GM12878 (cell line): ENCODE results near the gene HBP1. TPM values are rescaled to one million over a fixed set of nuclear protein-coding genes. Genes with fewer than 3 reads are reported as not detected.

Experiments
- ATAC-seq: fragments of 200-7000 bp; cut with Tn5 transposase; 3 replicates; pipeline ENCODE4 v1.9.1; 2020; ENCODE audit warnings: mild to moderate bottlenecking, moderate library complexity
- BruUV-seq: library from RNA; stranded (reverse); fragments of 400-500 nt; replicated peaks from 2 replicates; lab custom pipeline; 2021; lab: Mats Ljungman, UMichigan
- CTCF ChIA-PET: fragments of 300-600 bp; sonication (Branson Sonifier 250); formaldehyde crosslinking; extraction: SDS; loops from one replicate; lab custom pipeline; 2021; ENCODE audit warnings: inconsistent platforms; lab: Yijun Ruan, JAX
- POLR2A ChIA-PET: fragments of 350-600 bp; formaldehyde crosslinking; extraction: SDS; loops from one replicate; lab custom pipeline; 2021; ENCODE audit warnings: inconsistent platforms; lab: Charles Lee
- RAD21 ChIA-PET: fragments of 300-600 bp; sonication (Branson Sonifier 250); formaldehyde crosslinking; loops from one replicate; lab custom pipeline; 2023; ENCODE audit warnings: antibody characterized with exemption; ENCODE audit not compliant: unreplicated experiment; lab: Charles Lee
- SMC1A ChIA-PET: fragments of 300-600 bp; sonication (Branson Sonifier 250); formaldehyde crosslinking; loops from one replicate; lab custom pipeline; 2023; ENCODE audit not compliant: unreplicated experiment, uncharacterized antibody; lab: Charles Lee
- DNase-seq: peaks from one replicate; pipeline ENCODE4 v3.0.0-alpha.2; 2011; ENCODE audit warnings: low read depth, low spot score
- FAIRE-seq: peaks from 3 replicates; lab custom pipeline; 2011; peaks lifted over from hg19 to GRCh38; lab: Jason Lieb, UNC
- H2AFZ ChIP-seq: 2 replicates; pipeline ENCODE4 v1.6.0; 2011; ENCODE audit warnings: low read depth, low read length, control low read depth; ENCODE audit not compliant: control insufficient read depth
- H3K27ac ChIP-seq: 2 replicates; pipeline ENCODE4 v1.5.1; 2011; ENCODE audit warnings: control low read depth; ENCODE audit not compliant: control insufficient read depth, insufficient read depth
- H3K27me3 ChIP-seq, 2 experiments: replicated peaks in 1 of 2; 2 replicates each; pipeline versions ENCODE4 v1.6.0 to v1.6.1; 2011; ENCODE audit warnings: low read length in 1 of 2; ENCODE audit not compliant: control insufficient read depth in 2 of 2, insufficient read depth in 2 of 2
- H3K36me3 ChIP-seq, 2 experiments: 2 replicates each; pipeline ENCODE4 v1.5.1; 2011; ENCODE audit warnings: low read length in 1 of 2; ENCODE audit not compliant: control insufficient read depth in 2 of 2, insufficient read depth in 2 of 2
- H3K4me1 ChIP-seq: 2 replicates; pipeline ENCODE4 v1.6.1; 2011; ENCODE audit warnings: mild to moderate bottlenecking, low read length, moderate library complexity, mixed read lengths; ENCODE audit not compliant: control insufficient read depth, insufficient read depth
- H3K4me2 ChIP-seq: 2 replicates; pipeline ENCODE4 v1.6.0; 2011; ENCODE audit warnings: control low read depth; ENCODE audit not compliant: control insufficient read depth, insufficient read depth
- H3K4me3 ChIP-seq: fragments of 200-600 bp; sonication (generic); 2 replicates; pipeline ENCODE4 v1.5.1; 2016
- H3K79me2 ChIP-seq: 2 replicates; pipeline ENCODE4 v1.6.0; 2011; ENCODE audit warnings: low read length; ENCODE audit not compliant: control insufficient read depth, insufficient read depth
- H3K9ac ChIP-seq: 2 replicates; pipeline ENCODE4 v1.8.0; 2011; ENCODE audit warnings: low read length, control low read depth, mixed read lengths; ENCODE audit not compliant: control insufficient read depth, insufficient read depth
- H3K9me3 ChIP-seq: replicated peaks from 3 replicates; pipeline ENCODE4 v1.5.1; 2011; ENCODE audit warnings: mild to moderate bottlenecking, low read length; ENCODE audit not compliant: control insufficient read depth, insufficient read depth
- H4K20me1 ChIP-seq: 2 replicates; pipeline ENCODE4 v1.6.0; 2011; ENCODE audit not compliant: control insufficient read depth, insufficient read depth
- EP300 ChIP-seq, 2 experiments: fragments of 150-350 bp in 1 of 2; IDR thresholded peaks; 2 replicates each; pipeline ENCODE4 v1.6.1; 2011 to 2012; ENCODE audit warnings: low read depth in 2 of 2, low read length in 2 of 2, borderline replicate concordance in 1 of 2, improper control_type of control experiment in 1 of 2, inconsistent platforms in 1 of 2; ENCODE audit not compliant: control insufficient read depth in 1 of 2
- KLF5 ChIP-seq: fragments of 450-650 bp; IDR thresholded peaks from 2 replicates; pipeline ENCODE4 v1.6.1; 2014; ENCODE audit warnings: mild to moderate bottlenecking; ENCODE audit not compliant: partially characterized antibody
- NR2C1 ChIP-seq: fragments of 450-650 bp; IDR thresholded peaks from 2 replicates; pipeline ENCODE4 v1.6.1; 2017; ENCODE audit warnings: antibody characterized with exemption, mild to moderate bottlenecking, moderate library complexity
- NR2F1 ChIP-seq: fragments of 450-650 bp; conservative IDR thresholded peaks from 2 replicates; pipeline ENCODE4 v1.6.1; 2017; ENCODE audit warnings: mild to moderate bottlenecking
- SMAD1 ChIP-seq: fragments of 450-650 bp; IDR thresholded peaks from 2 replicates; pipeline ENCODE4 v1.6.1; 2018; ENCODE audit warnings: mild to moderate bottlenecking, low read depth; ENCODE audit not compliant: partially characterized antibody
- SUZ12 ChIP-seq: fragments of 200-600 bp; sonication (generic); IDR thresholded peaks from one replicate; pipeline ENCODE4 v1.6.1; 2018; ENCODE audit warnings: antibody characterized with exemption, mild to moderate bottlenecking; ENCODE audit not compliant: unreplicated experiment
- TCF3 ChIP-seq: IDR thresholded peaks from 2 replicates; pipeline ENCODE4 v1.6.1; 2012; ENCODE audit warnings: low read depth, mild to moderate bottlenecking, low read length, borderline replicate concordance; ENCODE audit not compliant: insufficient read depth
- ZNF217 ChIP-seq: fragments of 450-650 bp; IDR thresholded peaks from 2 replicates; pipeline ENCODE4 v1.6.1; 2017; ENCODE audit warnings: antibody characterized with exemption, mild to moderate bottlenecking
- ZSCAN29 ChIP-seq: fragments of 450-650 bp; IDR thresholded peaks from 2 replicates; pipeline ENCODE4 v1.6.1; 2017; ENCODE audit warnings: mild to moderate bottlenecking, moderate library complexity
- WGBS: methylation state at CpG from one replicate; pipeline ENCODE4 v1.1.6; 2016; ENCODE audit warnings: low lambda C conversion rate; ENCODE audit not compliant: insufficient replicate concordance, insufficient coverage; ENCODE audit errors: missing lambda C conversion rate; 5-methylcytosine and 5-hydroxymethylcytosine counted together
- in situ Hi-C: fragments of 300-500 bp; cut with MboI; formaldehyde crosslinking; loops from 9 replicates; pipeline ENCODE4 v1.14.3; 2018; ENCODE audit warnings: mixed read lengths
- intact Hi-C: fragments of 100-400 bp; cut with micrococcal nuclease; formaldehyde crosslinking; loops from one replicate; pipeline ENCODE4 v1.14.2; 2022; ENCODE audit not compliant: unreplicated experiment
- polyA plus RNA-seq, 11 experiments: library from polyadenylated mRNA; depleted of rRNA in 4 of 11; unstranded in 6 of 11; stranded (reverse) in 5 of 11; fragments of >200 nt; fragmentation: Nextera tagmentation in 4 of 11; fragmentation: Illumina TruSeq in 1 of 11; extraction: Ambion mirVana in 4 of 11; extraction: Trizol in 1 of 11; gene quantifications; 1 replicate in 1 of 11; 2 replicates in 10 of 11; pipeline versions ENCODE4 v1.2.1 to v1.2.3, GENCODE V29; 2011 to 2016; ENCODE audit warnings: inconsistent platforms in 2 of 11, missing spikeins in 2 of 11, low read depth in 1 of 11
- total RNA-seq, 4 experiments: library from RNA; depleted of rRNA in 3 of 4; stranded (reverse); fragments of >200 nt in 3 of 4; fragmentation: Illumina TruSeq in 1 of 4; extraction: Trizol in 1 of 4; gene quantifications; 2 replicates each; pipeline versions ENCODE4 v1.2.1 to v1.2.3, GENCODE V29; 2013 to 2021

The HBP1 gene
- total and polyA plus RNA-seq, 10 of the 15 experiments (the other 5 are each of a cell fraction or from before 2014, with no cell fraction given): 5.8 to 30.9 (median 9.4) TPM

DNA sequence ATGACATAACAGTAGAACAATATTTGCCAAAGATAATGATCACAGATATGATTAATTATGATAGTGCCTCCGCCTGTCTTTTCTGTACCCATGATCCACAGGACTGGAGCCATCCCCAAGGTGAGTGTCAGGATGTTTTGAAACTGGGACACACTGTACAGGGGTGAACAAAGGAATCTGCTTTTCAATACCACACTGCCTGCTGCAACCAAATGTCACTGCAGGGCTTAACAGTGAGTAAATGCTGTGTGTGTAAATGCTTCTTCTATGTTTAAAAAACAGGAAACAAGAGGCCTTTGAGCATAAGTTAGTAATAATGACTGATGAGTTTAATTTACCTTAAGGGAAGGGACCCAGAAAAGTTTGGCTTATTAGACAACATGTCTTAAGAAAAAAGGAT lies 65.2 kb downstream of the HBP1 start:
- Histone ChIP-seq H3K27me3 (no peaks in the 10 kb centered on the region), H4K20me1 (no peaks in the 10 kb centered on the region), H3K9me3 (no peaks in the 10 kb centered on the region), H3K4me2 (no peak overlapping the region), H3K9ac (no peak overlapping the region), H3K27ac (no peak overlapping the region), H2AFZ (no peak overlapping the region), H3K36me3 (no peaks in the 10 kb centered on the region), H3K4me3 (no peak overlapping the region), H3K4me1 (no peaks in the 10 kb centered on the region), H3K79me2 (no peaks in the 10 kb centered on the region)
- ChIA-PET POLR2A (no interaction called here), CTCF (interaction anchor here (1.3 kb wide), 1 partner anchor 18 kb away, joined by 3 read pairs; no protein-coding TSS in a partner anchor), SMC1A (interaction anchor here (1.0 kb wide), 1 partner anchor 12 kb away, joined by 4 read pairs; no protein-coding TSS in a partner anchor), RAD21 (interaction anchor here (0.9 kb wide), 1 partner anchor 168 kb away, joined by 3 read pairs; no protein-coding TSS in a partner anchor)
- TF ChIP-seq TCF3 (no peak), EP300 (IDR thresholded peaks at IDR 0.05; ENCODE audit: borderline replicate concordance in 1 of 2, control insufficient read depth in 1 of 2, low read depth in 2 of 2, low read length in 2 of 2) (no peak), ZSCAN29 (no peak), NR2C1 (no peak), NR2F1 (no peak), ZNF217 (no peak), SUZ12 (no peak), SMAD1 (no peak), KLF5 (no peak)
- WGBS: 95% methylated on average over 1 of the region's 1 CpG
- no peak for DNase-seq
- peak; percentile 29; the same call in 1 of the 3 replicates for ATAC-seq
- in situ Hi-C loops: no loop called here
- intact Hi-C loops: no loop called here
- no peak for FAIRE-seq
- BruUV-seq: no TSS peak
